GM12878 (cell line): ENCODE measurements around the gene CBX8. TPM values are rescaled to one million over a fixed set of nuclear protein-coding genes. Genes with fewer than 3 reads are reported as not detected.
A peak's percentile ranks its signal among the peaks of the same experiment; 100 is the strongest.

Experiments used
- ATAC-seq: fragments of 200-7000 bp; cut with Tn5 transposase; 3 replicates; pipeline ENCODE4 v1.9.1; 2020; ENCODE audit warnings: mild to moderate bottlenecking, moderate library complexity
- BruUV-seq: library from RNA; stranded (reverse); fragments of 400-500 nt; replicated peaks from 2 replicates; lab custom pipeline; 2021; lab: Mats Ljungman, UMichigan
- CTCF ChIA-PET: fragments of 300-600 bp; sonication (Branson Sonifier 250); formaldehyde crosslinking; extraction: SDS; loops from one replicate; lab custom pipeline; 2021; ENCODE audit warnings: inconsistent platforms; lab: Yijun Ruan, JAX
- POLR2A ChIA-PET: fragments of 350-600 bp; formaldehyde crosslinking; extraction: SDS; loops from one replicate; lab custom pipeline; 2021; ENCODE audit warnings: inconsistent platforms; lab: Charles Lee
- RAD21 ChIA-PET: fragments of 300-600 bp; sonication (Branson Sonifier 250); formaldehyde crosslinking; loops from one replicate; lab custom pipeline; 2023; ENCODE audit warnings: antibody characterized with exemption; ENCODE audit not compliant: unreplicated experiment; lab: Charles Lee
- SMC1A ChIA-PET: fragments of 300-600 bp; sonication (Branson Sonifier 250); formaldehyde crosslinking; loops from one replicate; lab custom pipeline; 2023; ENCODE audit not compliant: unreplicated experiment, uncharacterized antibody; lab: Charles Lee
- DNase-seq: peaks from one replicate; pipeline ENCODE4 v3.0.0-alpha.2; 2011; ENCODE audit warnings: low read depth, low spot score
- FAIRE-seq: peaks from 3 replicates; lab custom pipeline; 2011; peaks lifted over from hg19 to GRCh38; lab: Jason Lieb, UNC
- H2AFZ ChIP-seq: 2 replicates; pipeline ENCODE4 v1.6.0; 2011; ENCODE audit warnings: low read depth, low read length, control low read depth; ENCODE audit not compliant: control insufficient read depth
- H3K27ac ChIP-seq: 2 replicates; pipeline ENCODE4 v1.5.1; 2011; ENCODE audit warnings: control low read depth; ENCODE audit not compliant: control insufficient read depth, insufficient read depth
- H3K27me3 ChIP-seq, 2 experiments: replicated peaks in 1 of 2; 2 replicates each; pipeline versions ENCODE4 v1.6.0 to v1.6.1; 2011; ENCODE audit warnings: low read length in 1 of 2; ENCODE audit not compliant: control insufficient read depth in 2 of 2, insufficient read depth in 2 of 2
- H3K36me3 ChIP-seq, 2 experiments: 2 replicates each; pipeline ENCODE4 v1.5.1; 2011; ENCODE audit warnings: low read length in 1 of 2; ENCODE audit not compliant: control insufficient read depth in 2 of 2, insufficient read depth in 2 of 2
- H3K4me1 ChIP-seq: 2 replicates; pipeline ENCODE4 v1.6.1; 2011; ENCODE audit warnings: mild to moderate bottlenecking, low read length, moderate library complexity, mixed read lengths; ENCODE audit not compliant: control insufficient read depth, insufficient read depth
- H3K4me2 ChIP-seq: 2 replicates; pipeline ENCODE4 v1.6.0; 2011; ENCODE audit warnings: control low read depth; ENCODE audit not compliant: control insufficient read depth, insufficient read depth
- H3K4me3 ChIP-seq: fragments of 200-600 bp; sonication (generic); 2 replicates; pipeline ENCODE4 v1.5.1; 2016
- H3K79me2 ChIP-seq: 2 replicates; pipeline ENCODE4 v1.6.0; 2011; ENCODE audit warnings: low read length; ENCODE audit not compliant: control insufficient read depth, insufficient read depth
- H3K9ac ChIP-seq: 2 replicates; pipeline ENCODE4 v1.8.0; 2011; ENCODE audit warnings: low read length, control low read depth, mixed read lengths; ENCODE audit not compliant: control insufficient read depth, insufficient read depth
- H3K9me3 ChIP-seq: replicated peaks from 3 replicates; pipeline ENCODE4 v1.5.1; 2011; ENCODE audit warnings: mild to moderate bottlenecking, low read length; ENCODE audit not compliant: control insufficient read depth, insufficient read depth
- H4K20me1 ChIP-seq: 2 replicates; pipeline ENCODE4 v1.6.0; 2011; ENCODE audit not compliant: control insufficient read depth, insufficient read depth
- GATAD2B ChIP-seq: fragments of 450-650 bp; conservative IDR thresholded peaks from 2 replicates; pipeline ENCODE4 v1.6.1; 2017; ENCODE audit warnings: low read depth, mild to moderate bottlenecking, moderate library complexity
- POLR2A ChIP-seq: IDR thresholded peaks from 2 replicates; pipeline ENCODE4 v1.6.1; 2011; ENCODE audit warnings: low read depth, mild to moderate bottlenecking, low read length
- TCF12 ChIP-seq: IDR thresholded peaks from 2 replicates; pipeline ENCODE4 v1.6.1; 2011; ENCODE audit warnings: low read depth, mild to moderate bottlenecking, low read length
- YY1 ChIP-seq: IDR thresholded peaks from 2 replicates; pipeline ENCODE4 v1.6.1; 2011; ENCODE audit warnings: low read depth, mild to moderate bottlenecking, low read length
- WGBS: methylation state at CpG from one replicate; pipeline ENCODE4 v1.1.6; 2016; ENCODE audit warnings: low lambda C conversion rate; ENCODE audit not compliant: insufficient replicate concordance, insufficient coverage; ENCODE audit errors: missing lambda C conversion rate; 5-methylcytosine and 5-hydroxymethylcytosine counted together
- in situ Hi-C: fragments of 300-500 bp; cut with MboI; formaldehyde crosslinking; loops from 9 replicates; pipeline ENCODE4 v1.14.3; 2018; ENCODE audit warnings: mixed read lengths
- intact Hi-C: fragments of 100-400 bp; cut with micrococcal nuclease; formaldehyde crosslinking; loops from one replicate; pipeline ENCODE4 v1.14.2; 2022; ENCODE audit not compliant: unreplicated experiment
- polyA plus RNA-seq, 11 experiments: library from polyadenylated mRNA; depleted of rRNA in 4 of 11; unstranded in 6 of 11; stranded (reverse) in 5 of 11; fragments of >200 nt; fragmentation: Nextera tagmentation in 4 of 11; fragmentation: Illumina TruSeq in 1 of 11; extraction: Ambion mirVana in 4 of 11; extraction: Trizol in 1 of 11; gene quantifications; 1 replicate in 1 of 11; 2 replicates in 10 of 11; pipeline versions ENCODE4 v1.2.1 to v1.2.3, GENCODE V29; 2011 to 2016; ENCODE audit warnings: inconsistent platforms in 2 of 11, missing spikeins in 2 of 11, low read depth in 1 of 11
- total RNA-seq, 4 experiments: library from RNA; depleted of rRNA in 3 of 4; stranded (reverse); fragments of >200 nt in 3 of 4; fragmentation: Illumina TruSeq in 1 of 4; extraction: Trizol in 1 of 4; gene quantifications; 2 replicates each; pipeline versions ENCODE4 v1.2.1 to v1.2.3, GENCODE V29; 2013 to 2021

The CBX8 gene
- total and polyA plus RNA-seq, 10 of the 15 experiments (the other 5 are each of a cell fraction or from before 2014, with no cell fraction given) = 0.03 to 6.7 (median 1.9) TPM

DNA sequence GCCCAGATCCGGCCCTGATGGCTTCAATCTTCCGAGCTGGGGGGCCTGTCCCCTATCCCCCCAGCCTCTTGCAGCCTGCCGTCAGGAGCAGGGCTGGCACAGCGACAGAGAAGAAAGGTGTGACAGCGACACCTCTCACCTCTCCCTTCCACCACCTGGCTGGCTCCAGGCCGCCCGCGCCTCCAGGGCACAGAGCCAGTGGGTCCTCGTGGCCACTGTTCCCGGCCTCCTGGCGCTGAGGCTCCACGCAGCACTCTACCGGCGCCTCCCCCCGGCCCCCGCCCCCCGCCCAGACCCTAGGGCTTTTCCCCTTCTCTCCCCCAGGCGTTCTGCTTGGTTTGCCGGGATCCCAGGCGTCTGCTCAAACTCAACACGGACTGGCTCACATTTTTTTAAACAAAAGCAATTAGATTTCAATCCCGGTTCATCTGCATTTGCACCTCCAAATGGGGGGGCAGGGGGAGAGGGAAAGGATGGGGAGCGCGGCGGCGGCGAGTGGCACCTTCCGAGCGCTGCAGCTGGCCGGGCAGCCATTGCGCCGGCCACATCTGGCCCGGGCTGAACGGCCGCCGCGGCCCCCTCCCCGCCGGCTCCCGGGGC lies 12.8 kb upstream of the CBX8 start:
- Histone ChIP-seq H3K9ac (no peak overlapping the region; the same call in 1 of the 2 replicates), H3K4me3 (no peak overlapping the region), H4K20me1 (no peaks in the 10 kb centered on the region; the same call in 1 of the 2 replicates), H3K4me1 (peaks cover 43% of the 10 kb centered on the region), H3K27ac (no peak overlapping the region), H3K9me3 (no peaks in the 10 kb centered on the region), H3K79me2 (no peaks in the 10 kb centered on the region), H3K27me3 (peaks cover 35 to 44% of the 10 kb centered on the region in 2 experiments), H3K36me3 (no peaks in the 10 kb centered on the region), H2AFZ (no peak overlapping the region), H3K4me2 (peak overlapping the region; percentile 70; the same call in 1 of the 2 replicates)
- DNase-seq = no peak
- in situ Hi-C loops (loop anchor here (5.0 kb wide), 1 partner anchor 33 kb away; no protein-coding TSS in a partner anchor), intact Hi-C loops (no loop called here)
- ChIA-PET RAD21 (interaction anchor here (0.9 to 3.8 kb wide), 5 partner anchors 13 to 160 kb away, joined by 3 to 22 read pairs (median 10); partner anchors contain the start of gene CBX8), SMC1A (interaction anchor here (1.4 to 2.1 kb wide), 3 partner anchors 11 to 32 kb away, joined by 3 to 12 read pairs (median 7); partner anchors contain the start of gene CBX8), POLR2A (interaction anchor here (2.2 to 2.6 kb wide), 2 partner anchors 13 to 29 kb away, joined by 10 to 11 read pairs; partner anchors contain the start of genes CBX4 and CBX8), CTCF (interaction anchor here (1.2 to 3.6 kb wide), 7 partner anchors 13 to 166 kb away, joined by 3 to 19 read pairs (median 5); partner anchors contain the start of gene CBX8)
- no peak for ATAC-seq
- no peak for TF ChIP-seq GATAD2B
- TF ChIP-seq POLR2A = peak; percentile 8; the same call in 1 of the 2 replicates
- peak; percentile 67; the same call in 1 of the 2 replicates for TF ChIP-seq YY1
- TF ChIP-seq TCF12 = 0 out of 2 replicates have a peak, but pooled peaks have one; percentile 4
- 6% methylated on average over 31 of the region's 40 CpGs for WGBS
- no TSS peak for BruUV-seq
- no peak for FAIRE-seq
